Activated T-cell treated with anti-CD3 and anti-CD28 coated beads, Interleukin-2, amount 50 U/mL, for 4 hours (primary cell): Measurements from ENCODE around the gene TUBB6. TPM values are rescaled to one million over a fixed set of nuclear protein-coding genes. Genes with fewer than 3 reads are reported as not detected.

Experiments used
- ATAC-seq, 2 donors: fragments of 200-7000 bp; cut with Tn5 transposase; one replicate each; pipeline ENCODE4 v1.10.0; 2021
- DNase-seq: peaks from one replicate; pipeline ENCODE4 v3.0.0-alpha.2; 2020
- H3K27me3 Mint-ChIP-seq: one replicate; pipeline ENCODE4 v1.8.0; 2021; ENCODE audit warnings: low read depth, mixed read lengths
- H3K36me3 Mint-ChIP-seq: one replicate; pipeline ENCODE4 v1.8.0; 2022; ENCODE audit warnings: mixed read lengths; ENCODE audit not compliant: insufficient read depth
- H3K4me1 Mint-ChIP-seq: one replicate; pipeline ENCODE4 v1.8.0; 2021; ENCODE audit warnings: low read depth, mixed read lengths
- H3K4me3 Mint-ChIP-seq: one replicate; pipeline ENCODE4 v1.8.0; 2021; ENCODE audit warnings: mild to moderate bottlenecking, moderate library complexity, mixed read lengths
- H3K9me3 Mint-ChIP-seq: one replicate; pipeline ENCODE4 v1.8.0; 2021; ENCODE audit warnings: mixed read lengths
- total RNA-seq, 3 donors: library from RNA; stranded (reverse); gene quantifications; one replicate each; pipeline ENCODE4 v1.2.1, GENCODE V29; 2021

TUBB6 gene
- total RNA-seq, 3 donors from 2014 or later, result 1.1 to 2.6 (median 1.3) TPM

DNA sequence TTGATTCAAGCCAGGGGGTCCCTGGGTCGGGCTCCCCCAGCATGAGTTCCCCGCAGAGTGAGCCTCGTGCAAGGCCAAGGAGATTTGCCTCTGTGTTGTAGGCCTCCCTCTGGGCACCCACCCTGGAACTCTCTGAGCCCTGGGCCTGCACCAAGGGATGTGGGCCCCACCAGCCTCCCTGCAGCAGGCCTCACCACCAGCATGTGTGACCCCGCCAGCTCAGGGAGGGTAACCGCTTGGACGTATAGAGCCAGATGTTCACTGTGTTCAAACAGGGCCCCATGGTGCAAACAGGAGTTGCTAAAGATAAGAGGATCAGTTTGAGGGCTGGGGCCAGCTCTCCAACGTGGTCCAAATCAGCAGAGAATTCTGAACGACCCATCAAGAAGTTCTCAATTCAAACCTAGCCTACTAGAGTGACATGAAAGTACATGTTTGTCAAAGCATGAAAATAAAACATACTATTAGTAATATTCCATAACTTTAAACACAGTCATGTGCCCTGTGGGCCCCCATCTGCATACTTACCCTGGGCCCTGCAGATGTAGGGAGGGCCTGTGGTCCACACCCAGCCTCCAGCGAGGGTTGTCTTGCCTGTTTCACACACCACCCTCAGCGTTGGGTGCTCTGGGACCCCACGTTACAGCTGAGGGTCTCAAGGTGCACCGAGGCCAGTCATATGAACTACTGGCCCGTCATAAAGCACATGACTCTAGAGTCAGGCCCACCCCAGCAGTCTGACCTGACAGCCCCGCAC lies 5.5 kb upstream of the TUBB6 start:
- Mint-ChIP-seq H3K9me3 (no peaks in the 10 kb centered on the region), H3K36me3 (no peaks in the 10 kb centered on the region), H3K4me3 (no peak overlapping the region), H3K4me1 (peaks cover 11% of the 10 kb centered on the region), H3K27me3 (peaks cover 33% of the 10 kb centered on the region)
- DNase-seq (no peak), ATAC-seq (no peak)

DNA sequence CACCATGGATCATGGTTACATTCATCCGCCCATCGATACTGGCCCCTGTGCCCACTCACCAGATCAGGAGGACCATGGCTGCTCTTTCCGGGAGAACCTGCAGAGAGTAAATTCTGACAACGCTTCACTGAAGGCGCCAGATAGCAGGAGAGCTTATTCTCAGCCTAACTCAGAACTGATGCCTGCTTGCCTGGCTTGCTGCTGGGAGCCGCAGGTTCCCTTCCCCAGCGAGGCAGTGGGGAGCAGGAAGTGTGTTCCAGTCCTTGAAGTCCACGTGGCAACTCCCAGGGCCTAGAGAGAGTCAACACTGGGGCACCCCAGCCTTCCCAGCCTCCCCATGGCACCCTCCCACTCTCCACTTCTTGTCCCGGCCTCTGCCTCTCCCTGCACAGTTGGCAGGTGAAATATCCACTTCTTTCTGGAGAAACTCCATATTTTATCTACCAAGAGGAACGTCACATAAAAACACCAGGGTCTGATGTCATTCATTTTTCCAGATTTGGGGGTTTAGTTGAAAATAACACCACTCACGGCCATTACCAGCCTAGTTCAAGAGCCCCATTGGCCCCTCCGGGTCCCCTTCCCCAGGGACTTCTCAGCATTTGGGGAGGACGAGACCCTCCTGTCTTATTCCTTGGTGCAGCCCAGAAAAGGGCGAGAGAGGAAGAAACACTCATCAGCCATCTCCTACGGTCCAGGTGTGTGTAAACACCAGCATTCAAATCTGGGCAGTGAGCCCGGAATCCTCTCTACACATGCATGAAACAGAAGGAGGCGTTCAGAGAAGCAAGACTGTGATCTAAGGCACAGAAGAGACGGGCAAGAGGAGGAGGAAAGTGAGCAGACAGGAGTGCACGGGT lies 3.5 kb upstream of the TUBB6 start:
- ATAC-seq, result no peak
- Mint-ChIP-seq H3K36me3 (no peaks in the 10 kb centered on the region), H3K27me3 (peaks cover 42% of the 10 kb centered on the region), H3K4me1 (peaks cover 11% of the 10 kb centered on the region), H3K4me3 (no peak overlapping the region), H3K9me3 (no peaks in the 10 kb centered on the region)
- DNase-seq, result no peak

DNA sequence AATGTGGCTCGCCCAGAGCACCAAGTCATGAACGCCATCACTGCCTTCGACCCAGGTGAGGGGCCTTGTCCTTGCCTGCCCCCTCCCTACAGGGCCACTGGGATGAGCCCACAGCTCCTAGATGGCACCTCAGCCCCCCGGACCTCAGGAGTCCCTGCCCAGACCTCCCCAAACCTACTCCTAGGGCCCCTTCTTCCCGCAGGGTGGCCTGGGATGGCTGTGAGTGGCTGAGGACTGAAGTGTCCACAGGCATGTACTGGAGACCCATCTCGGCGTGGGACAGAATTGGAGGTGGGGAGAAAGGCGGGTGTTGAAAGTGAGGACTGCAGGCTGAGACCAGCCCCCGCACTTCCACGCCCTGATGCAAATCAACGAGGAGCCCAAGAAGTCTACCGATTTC lies 2.8 kb upstream of the TUBB6 start:
- Mint-ChIP-seq H3K4me1 (peaks cover 12% of the 10 kb centered on the region), H3K4me3 (no peak overlapping the region), H3K27me3 (peaks cover 47% of the 10 kb centered on the region), H3K9me3 (no peaks in the 10 kb centered on the region), H3K36me3 (no peaks in the 10 kb centered on the region)
- ATAC-seq, result no peak
- no peak for DNase-seq

DNA sequence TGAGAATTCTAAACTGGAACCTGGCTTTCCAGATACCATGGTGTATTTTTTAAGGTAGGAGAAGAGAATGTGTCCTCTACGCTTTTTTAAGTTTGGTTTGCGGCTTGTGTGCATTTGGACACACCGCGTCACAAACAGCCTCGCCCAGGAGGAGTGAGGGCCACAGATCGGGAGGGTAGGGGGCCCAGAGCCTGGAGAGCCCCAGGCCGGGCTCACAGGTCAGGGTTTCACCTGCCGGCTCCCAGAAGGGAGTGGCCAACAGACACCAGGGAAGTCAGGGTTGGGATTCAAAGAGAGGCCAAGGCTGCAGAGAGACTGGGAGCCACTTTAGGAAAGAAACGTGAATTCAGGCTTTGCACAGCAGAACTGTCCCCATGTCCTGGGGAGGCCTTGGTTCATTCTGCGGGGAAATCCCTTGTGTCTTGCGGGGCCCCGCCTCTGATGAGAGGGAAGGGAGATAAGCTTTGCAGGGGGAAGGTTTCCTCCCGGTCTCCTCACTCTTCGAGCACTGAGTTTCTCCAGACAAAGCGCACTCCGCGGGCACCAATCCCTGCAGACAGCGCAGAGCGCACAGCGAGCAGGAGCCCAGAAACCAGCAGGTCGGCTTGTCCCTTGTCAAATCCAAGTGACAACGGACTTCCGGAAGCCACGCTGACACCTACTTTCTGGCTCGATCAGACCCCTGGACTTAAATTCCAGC lies 2.0 kb upstream of the TUBB6 start:
- DNase-seq (no peak), ATAC-seq (no peak)
- peaks cover 52% of the 10 kb centered on the region for H3K27me3 Mint-ChIP-seq
- H3K4me1 Mint-ChIP-seq, result peaks cover 12% of the 10 kb centered on the region
- H3K9me3 Mint-ChIP-seq, result no peaks in the 10 kb centered on the region
- H3K4me3 Mint-ChIP-seq, result peak overlapping the region; percentile 78
- no peaks in the 10 kb centered on the region for H3K36me3 Mint-ChIP-seq

DNA sequence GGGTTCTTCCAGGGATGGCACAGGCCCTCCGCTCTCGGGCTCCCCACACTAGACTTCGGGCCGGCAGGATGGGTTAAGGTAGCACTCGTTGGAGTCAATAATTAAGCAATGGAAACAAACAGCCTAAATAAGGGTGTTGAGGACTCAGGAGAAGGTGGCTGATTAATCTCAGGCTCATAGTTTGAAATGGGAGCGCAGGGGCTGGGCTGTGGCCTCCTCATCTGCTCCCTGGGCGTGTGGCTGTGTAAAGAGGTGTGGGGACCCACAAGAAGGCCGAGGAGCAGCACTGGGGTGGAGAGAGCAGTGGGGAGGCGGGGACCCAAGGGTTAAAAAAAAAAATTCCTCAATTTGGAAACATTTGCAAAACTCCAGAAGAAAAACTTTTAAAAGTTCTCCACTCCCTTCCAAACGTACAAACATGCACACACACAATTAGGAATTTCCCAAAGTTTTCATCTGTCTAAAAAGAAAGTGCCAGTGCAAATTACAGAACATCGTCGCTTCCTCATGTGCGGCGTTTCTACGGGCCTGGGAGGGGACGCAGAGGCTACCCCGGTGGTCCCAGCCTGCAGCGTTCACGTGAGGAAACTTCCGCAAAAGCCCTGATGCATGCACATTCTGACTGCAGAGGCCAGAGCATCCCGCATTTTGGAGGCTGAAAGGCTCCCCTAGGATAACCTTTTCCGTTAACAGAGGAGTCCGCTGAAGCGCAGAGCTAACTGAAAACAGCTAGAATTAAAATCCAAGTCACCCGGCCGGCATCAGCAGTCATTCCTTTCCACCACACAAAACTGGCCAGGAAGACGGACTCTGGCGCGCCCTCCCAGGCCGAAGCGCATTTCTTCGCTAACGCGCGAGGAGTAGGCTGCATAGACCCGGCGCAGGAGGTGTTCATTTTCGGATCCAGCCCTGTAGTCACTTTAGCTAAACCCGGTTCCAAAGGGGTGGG lies 1.0 kb upstream of the TUBB6 start:
- DNase-seq, result no peak
- Mint-ChIP-seq H3K9me3 (peaks cover 6% of the 10 kb centered on the region), H3K36me3 (no peaks in the 10 kb centered on the region), H3K4me3 (peak overlapping the region; percentile 78), H3K27me3 (peaks cover 56% of the 10 kb centered on the region), H3K4me1 (peaks cover 12% of the 10 kb centered on the region)
- peak; percentile 30 to 38 for ATAC-seq

DNA sequence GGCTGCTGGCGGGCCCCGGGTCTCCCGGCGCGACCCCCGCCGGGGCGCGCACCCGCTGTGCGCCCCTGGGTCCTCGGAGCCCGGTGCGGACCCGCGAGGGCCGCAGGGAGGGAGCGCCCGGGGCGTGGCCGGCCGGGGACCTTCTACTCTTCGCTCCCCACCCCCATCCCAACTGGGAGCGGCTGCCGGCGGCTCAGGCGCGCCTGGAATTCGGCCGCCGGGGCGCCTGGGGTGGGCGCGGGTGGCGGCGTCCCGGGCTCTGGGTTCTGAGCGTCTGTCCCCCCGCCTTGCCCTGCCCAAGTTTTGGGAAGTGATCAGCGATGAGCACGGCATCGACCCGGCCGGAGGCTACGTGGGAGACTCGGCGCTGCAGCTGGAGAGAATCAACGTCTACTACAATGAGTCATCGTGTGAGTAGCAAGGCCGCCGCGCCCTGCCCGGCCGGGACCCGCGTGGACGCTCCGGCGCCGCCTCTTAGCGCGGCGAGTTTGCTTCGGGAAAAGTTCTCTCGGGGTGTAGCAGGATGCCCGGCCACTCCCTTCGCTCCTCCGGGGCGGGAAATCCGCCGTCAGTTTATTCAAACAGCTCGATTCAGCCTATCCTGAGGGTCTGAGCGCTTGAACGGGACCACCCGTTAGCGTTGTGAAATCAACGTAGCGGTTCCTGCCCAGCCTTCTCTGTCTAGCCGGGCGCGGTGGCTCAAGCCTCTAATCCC lies 502 bp downstream of the TUBB6 start:
- Mint-ChIP-seq H3K4me3 (peak overlapping the region; percentile 65), H3K27me3 (peaks cover 56% of the 10 kb centered on the region), H3K4me1 (peaks cover 12% of the 10 kb centered on the region), H3K9me3 (peaks cover 6% of the 10 kb centered on the region), H3K36me3 (no peaks in the 10 kb centered on the region)
- ATAC-seq (peak; percentile 46 to 51), DNase-seq (no peak)

DNA sequence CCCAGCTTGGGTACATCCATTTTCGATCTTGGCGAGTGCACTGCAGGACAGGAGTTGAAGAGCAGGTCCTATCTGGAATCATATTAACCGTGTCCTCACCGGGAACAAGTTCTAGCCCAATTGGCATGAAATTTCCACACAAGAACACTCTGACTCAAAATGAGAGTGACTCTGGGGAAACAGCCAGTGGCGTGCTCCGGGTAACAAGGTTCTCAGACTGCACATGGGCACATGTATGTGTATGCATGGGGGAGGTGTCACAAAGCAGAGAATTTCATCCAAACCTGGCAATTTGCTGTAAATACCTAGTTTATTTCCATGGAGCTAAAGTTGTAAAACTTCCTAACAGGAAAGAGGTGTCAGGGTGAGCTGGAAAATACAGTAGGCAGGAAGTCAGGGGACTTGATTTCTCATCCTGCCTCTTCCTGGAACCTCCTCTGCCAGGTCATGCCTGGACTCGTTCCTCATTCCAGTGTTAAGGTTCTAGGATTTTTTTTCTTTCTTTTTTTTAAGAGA lies 1.7 kb downstream of the TUBB6 start:
- ATAC-seq (no peak), DNase-seq (no peak)
- H3K36me3 Mint-ChIP-seq, result no peaks in the 10 kb centered on the region
- peak overlapping the region; percentile 12 for H3K4me3 Mint-ChIP-seq
- H3K9me3 Mint-ChIP-seq, result peaks cover 6% of the 10 kb centered on the region
- peaks cover 48% of the 10 kb centered on the region for H3K27me3 Mint-ChIP-seq
- peaks cover 12% of the 10 kb centered on the region for H3K4me1 Mint-ChIP-seq

DNA sequence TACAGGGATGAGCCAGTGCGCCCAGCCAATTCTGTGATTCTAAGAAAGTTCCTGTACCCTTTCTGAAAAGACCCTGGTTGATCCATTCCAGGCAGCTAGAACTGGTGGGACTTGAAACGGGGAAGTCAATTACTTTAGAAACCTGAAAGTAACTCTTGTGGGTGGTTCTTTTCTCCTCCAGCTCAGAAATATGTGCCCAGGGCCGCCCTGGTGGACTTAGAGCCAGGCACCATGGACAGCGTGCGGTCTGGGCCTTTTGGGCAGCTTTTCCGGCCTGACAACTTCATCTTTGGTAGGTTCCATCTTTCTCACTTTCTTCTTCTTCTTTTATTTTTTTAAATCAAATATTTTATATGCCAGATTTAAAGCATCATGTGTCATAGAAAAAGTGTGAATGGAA lies 2.7 kb downstream of the TUBB6 start:
- peaks cover 12% of the 10 kb centered on the region for H3K4me1 Mint-ChIP-seq
- ATAC-seq (no peak), DNase-seq (no peak)
- H3K4me3 Mint-ChIP-seq, result no peak overlapping the region
- H3K9me3 Mint-ChIP-seq, result peaks cover 6% of the 10 kb centered on the region
- H3K27me3 Mint-ChIP-seq, result peaks cover 40% of the 10 kb centered on the region
- H3K36me3 Mint-ChIP-seq, result no peaks in the 10 kb centered on the region

DNA sequence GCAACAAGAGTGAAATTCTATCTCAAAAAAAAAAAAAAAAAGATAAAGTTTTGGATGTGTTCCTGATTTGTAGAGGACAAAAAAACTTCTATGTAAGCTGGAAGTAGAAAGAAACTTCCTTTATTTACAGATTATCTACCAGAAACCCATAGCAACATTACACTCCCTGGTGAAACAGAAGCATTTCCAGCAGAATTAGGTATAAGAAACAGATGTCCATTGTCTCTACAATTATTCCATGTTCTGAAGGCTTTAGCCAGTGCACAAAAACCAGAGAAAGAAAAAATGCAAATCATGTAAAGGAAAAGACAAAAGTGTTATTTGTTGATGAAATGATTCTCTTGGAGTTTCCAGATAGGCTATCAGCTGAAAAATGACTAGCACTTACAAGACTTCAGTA lies 4.9 kb downstream of the TUBB6 start:
- H3K36me3 Mint-ChIP-seq, result no peaks in the 10 kb centered on the region
- DNase-seq (no peak), ATAC-seq (no peak)
- peaks cover 23% of the 10 kb centered on the region for H3K27me3 Mint-ChIP-seq
- no peak overlapping the region for H3K4me3 Mint-ChIP-seq
- H3K9me3 Mint-ChIP-seq, result peaks cover 6% of the 10 kb centered on the region
- H3K4me1 Mint-ChIP-seq, result peaks cover 2% of the 10 kb centered on the region

DNA sequence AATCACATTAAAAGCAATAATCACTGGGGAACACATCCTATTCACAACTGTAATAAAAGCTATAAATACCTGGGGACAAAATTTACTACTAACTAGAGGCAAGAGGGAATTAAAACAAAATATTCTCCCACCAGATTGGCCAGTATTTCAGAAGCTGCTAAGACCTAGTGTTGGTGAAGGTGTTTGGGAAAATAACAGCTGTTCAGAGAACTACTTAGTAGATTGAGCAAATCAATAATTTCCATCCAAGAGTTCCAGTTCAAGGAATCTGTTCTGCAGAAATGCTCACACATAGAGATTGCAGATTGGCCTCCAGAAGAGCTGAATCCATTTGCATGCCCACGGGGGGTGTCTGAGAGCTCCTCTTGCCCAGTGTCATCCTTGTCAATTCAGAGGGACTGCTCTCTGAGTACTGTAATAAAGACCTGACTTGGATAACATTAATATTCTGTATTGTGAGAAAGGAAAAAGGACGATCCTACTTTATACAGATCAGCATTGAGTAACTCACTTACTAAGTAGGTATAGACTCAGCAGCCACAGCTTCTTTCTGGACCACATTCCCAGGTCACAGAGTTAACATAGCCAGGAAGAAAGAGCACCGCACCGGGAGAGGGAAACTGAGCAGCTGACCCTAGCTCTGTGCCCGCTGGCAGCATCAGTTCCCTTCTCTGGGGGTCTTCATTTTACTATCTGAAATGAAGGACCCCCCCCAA lies 5.6 kb downstream of the TUBB6 start:
- Mint-ChIP-seq H3K9me3 (peaks cover 6% of the 10 kb centered on the region), H3K4me3 (no peak overlapping the region), H3K27me3 (peaks cover 21% of the 10 kb centered on the region), H3K4me1 (peaks cover 2% of the 10 kb centered on the region), H3K36me3 (no peaks in the 10 kb centered on the region)
- DNase-seq, result no peak
- ATAC-seq, result no peak

DNA sequence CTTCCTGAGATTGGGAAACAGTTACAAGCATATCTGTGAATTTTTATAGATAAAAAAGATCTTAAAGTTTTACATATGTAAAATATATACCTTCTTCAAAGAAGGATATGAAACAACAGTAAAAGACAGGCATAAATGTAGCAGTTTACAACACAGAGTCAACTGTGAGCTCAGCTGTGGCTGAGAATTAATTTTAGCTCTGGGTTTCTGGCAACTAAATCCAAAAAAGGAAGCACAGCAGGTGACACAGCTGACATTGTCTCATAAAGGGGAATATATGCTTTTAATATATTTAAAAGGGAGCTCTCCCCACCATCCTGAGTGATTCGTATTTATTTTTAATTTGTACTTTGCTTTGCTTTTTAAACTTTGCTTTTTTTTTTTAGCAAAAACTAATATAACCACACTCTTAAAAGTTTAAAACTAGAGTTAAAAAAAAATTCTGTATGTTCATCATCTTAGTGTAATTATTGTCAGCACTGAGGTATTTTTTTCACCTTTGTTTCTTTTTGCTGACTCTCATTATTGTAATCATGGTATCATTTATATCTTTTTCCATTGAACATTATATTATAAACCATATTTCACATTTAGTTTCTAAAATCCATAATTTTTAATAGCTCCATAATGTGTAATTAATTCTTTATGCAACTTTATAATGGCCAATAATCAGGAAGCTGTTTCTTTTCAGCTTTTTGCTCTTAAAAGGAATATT lies 6.7 kb downstream of the TUBB6 start:
- DNase-seq, result no peak
- no peaks in the 10 kb centered on the region for H3K36me3 Mint-ChIP-seq
- H3K9me3 Mint-ChIP-seq, result peaks cover 6% of the 10 kb centered on the region
- no peaks in the 10 kb centered on the region for H3K4me1 Mint-ChIP-seq
- no peak for ATAC-seq
- H3K27me3 Mint-ChIP-seq, result peaks cover 13% of the 10 kb centered on the region
- no peak overlapping the region for H3K4me3 Mint-ChIP-seq

DNA sequence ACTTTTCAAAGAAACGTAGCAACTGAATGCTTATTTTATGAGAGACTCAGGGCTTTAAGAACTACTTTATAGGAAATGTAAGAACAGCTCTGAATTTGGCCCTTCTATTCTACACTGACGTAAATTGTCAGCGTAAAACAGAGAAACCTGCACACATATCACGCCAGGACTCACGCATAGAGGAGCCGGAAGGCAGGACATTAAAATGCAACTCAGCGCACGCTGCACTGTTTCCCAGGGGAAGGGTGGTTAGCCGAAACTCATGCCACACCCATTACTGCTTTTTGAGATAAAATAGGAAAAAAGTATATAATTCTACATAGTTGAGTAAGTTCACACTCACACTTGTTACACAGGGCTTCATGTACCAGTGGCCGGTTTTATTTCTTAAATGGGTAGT lies 7.4 kb downstream of the TUBB6 start:
- Mint-ChIP-seq H3K4me3 (no peak overlapping the region), H3K27me3 (peaks cover 9% of the 10 kb centered on the region), H3K4me1 (no peaks in the 10 kb centered on the region), H3K36me3 (no peaks in the 10 kb centered on the region), H3K9me3 (peaks cover 6% of the 10 kb centered on the region)
- DNase-seq (no peak), ATAC-seq (no peak)
